Hematopoietic multipotent progenitor cell (in vitro differentiated cells): ENCODE data around the gene GATAD2B. TPM values are rescaled to one million over a fixed set of nuclear protein-coding genes. Genes with fewer than 3 reads are reported as not detected.
"Not testable (repeated sequence)": the region's sequence is repeated elsewhere in the genome, so short reads cannot be mapped to it uniquely, and the experiment has no call there.

Experiments used
- DNase-seq, 3 donors: peaks; one replicate each; pipeline ENCODE4 v3.0.0-alpha.2; 2011 to 2015; ENCODE audit warnings: low read depth in 2 of 3, low spot score in 2 of 3
- total RNA-seq: library from RNA; depleted of rRNA; stranded (reverse); fragments of >200 nt; gene quantifications from one replicate; pipeline ENCODE4 v1.2.3, GENCODE V29; 2012

The GATAD2B gene
- total RNA-seq, 1 donor: 33.7 TPM

DNA sequence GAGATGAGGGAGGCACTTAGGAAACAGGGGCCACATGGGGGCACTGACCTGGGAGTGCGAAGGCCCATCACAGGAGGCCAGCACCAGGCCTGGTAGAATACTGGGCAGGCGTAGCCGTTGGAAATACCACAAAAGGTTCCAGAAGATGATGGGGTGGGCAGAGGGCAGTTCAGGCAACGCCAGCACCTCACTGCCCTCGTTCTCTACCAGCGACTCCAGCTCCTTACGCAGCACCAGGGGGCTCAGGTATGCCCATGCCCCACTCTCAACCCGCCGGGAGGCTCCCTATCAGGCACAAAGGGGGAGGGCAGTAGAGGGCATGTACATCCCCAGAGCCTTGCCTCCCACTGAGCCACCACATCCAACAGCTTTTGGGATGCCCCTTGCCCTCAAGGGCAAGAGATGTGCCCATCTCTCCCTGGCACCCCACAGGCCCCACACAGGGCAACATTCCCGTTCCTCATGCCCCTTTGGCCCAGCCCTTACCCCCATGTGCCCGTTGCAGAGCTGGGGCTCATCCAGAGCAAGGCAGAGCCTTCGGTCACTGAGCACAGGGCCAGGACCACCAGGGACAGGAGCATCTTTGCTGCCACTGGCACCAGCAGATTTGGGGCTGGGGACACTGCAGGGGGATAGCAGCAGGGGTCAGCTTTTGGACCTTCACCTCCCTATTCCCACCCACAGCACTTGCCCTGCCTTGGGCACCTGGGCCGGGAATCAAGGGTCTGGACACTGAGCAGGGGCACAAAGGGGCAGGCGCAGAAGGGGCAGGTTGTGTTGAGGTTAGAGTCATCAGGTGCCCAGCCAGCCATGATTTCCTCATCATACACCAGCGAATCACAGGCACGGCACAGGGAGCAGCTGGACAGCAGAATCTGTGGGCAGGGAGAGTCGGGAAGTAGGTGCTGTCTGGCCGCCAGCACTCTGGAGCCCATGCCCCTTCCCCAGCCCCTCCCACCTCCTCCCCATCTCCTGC, 9.7 kb upstream of the GATAD2B start:
- no peak for DNase-seq

- DNase-seq: no peak
These were observed 7.5 kb upstream of the GATAD2B start for GRCh38 chr1:153929981-153930948.

DNA sequence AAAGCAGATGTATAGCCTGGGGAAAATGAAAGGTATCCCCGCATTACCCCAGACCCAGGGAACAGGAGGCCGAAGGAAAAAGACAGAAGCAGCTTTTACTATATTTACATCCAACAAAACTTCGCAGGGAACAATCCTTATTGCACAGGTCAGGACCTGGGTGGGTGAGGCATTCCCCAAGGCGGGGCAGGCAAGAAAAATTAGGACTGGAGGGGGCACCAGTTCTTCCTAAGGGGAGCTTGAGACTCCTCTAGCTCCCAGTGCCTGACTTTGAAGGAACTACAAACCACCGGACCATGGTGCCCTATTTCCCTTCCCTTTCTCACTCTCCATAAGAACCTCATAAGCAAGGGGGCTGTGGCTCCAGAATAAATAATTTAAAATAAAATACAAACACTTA, 6.7 kb upstream of the GATAD2B start:
- DNase-seq: no peak

GRCh38 chr1:153928791-153929341, 6.1 kb upstream of the GATAD2B start:
- no peak for DNase-seq

DNA sequence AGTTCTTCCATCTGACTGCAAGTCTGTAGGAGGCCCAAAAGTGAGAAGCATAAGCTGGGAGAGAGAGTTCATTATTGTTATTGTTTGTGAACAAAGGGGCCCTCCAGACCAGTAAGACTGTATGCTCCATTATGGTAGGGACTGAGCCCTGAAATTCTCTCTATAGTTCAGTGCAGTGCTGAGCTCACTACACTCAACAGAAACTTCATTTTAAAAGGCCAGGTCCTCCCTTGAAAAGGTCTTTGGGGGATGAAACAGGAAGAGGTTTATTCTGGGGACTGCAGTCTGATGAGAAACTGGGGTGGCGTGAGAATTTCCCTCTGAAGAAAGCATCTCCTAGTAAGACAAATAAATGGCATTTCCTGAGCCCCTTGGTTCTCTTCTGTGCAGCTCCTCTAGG, 5.5 kb upstream of the GATAD2B start:
- DNase-seq: no peak

- DNase-seq: no peak
These were observed 3.6 kb upstream of the GATAD2B start for GRCh38 chr1:153926405-153926804.

DNA sequence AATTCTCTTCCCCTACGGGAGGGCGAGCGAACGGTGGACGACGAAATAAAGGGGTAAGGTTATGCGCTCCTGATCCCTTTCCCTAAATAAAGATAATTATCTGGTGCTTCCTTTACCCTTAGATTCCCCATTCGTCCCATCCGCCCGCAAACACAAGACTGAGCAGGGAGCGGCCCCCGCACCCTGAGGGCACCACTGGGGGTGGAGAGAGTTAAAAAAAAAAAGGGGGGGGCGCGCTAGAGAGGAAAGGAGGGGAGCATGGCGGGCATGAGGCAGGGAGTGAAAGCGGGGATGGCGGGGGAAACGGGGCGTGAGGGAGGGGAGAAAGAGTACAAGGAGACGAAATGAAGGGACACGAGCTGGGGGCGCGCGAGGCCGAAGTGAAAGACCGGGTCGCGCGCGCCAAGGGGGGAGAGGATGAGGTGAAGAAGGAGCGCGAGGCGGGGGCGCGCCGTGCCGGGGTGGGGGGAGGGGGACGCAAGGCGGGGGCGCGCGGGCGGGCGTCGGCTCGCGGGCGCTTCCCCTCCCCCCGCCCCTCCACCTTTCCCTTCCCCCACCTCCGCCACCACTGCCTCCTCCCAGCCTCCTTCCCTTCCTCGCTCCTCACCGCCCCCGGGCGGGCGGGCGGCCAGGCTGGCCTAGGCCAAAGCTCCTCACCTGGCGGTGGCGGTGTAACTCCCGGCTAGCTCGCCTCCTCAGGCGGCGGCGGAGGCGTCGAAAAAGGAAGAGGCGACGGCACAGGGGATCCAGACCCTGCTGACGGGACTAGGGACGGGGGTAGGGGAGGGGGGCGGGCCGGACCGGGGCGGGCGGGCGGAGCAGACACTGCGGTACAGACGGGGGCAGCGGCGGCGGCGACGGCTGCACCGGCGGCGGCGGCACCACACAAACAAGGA, 448 bp downstream of the GATAD2B start:
- no peak for DNase-seq

DNA sequence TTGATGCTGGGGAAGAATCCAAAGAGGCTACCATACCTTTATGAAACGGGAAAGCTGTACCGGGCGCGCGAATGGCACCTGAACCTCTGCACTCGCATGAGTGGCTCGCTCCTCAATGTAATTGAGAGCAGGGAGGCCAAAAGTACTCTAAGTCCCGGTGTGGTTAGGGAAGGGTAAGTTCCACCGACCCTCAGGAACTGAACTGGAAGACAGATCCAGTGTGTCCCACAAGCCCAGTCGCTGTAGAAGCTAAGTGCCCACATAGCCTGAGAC, 1.0 kb downstream of the GATAD2B start:
- DNase-seq: no peak

DNA sequence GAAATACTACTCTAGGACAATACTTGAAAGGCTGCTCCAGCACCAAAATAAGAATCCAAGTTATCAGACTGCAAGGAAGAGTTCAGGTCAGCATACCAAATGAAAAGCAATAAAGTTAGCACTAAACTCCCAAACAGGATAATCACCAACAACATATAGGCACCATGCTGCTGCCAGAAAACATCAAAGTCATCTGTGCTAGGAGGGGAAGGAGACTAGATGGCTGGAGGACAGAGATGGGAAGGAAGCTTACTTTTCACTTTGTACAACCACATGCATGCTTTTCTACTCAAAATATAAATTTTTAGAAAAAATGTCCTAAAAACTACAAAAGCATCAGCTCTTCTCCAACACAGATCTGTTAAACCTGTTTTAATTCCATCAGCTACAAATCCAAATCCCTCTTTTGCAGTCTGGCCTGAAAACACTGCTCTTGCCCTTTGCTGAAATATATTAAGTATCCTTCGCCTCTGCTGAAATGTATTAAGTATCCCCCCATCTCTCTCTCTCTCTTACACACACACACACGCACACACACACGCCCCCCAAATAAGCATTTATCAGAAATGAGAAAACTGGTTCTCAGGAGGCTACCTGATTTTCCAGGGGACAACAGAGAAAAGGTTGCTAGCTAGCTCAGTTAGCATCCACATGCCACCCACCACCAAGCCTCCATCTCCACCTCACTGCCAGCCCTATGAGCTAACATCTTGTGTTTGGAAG, 1.5 kb downstream of the GATAD2B start:
- no peak for DNase-seq

DNA sequence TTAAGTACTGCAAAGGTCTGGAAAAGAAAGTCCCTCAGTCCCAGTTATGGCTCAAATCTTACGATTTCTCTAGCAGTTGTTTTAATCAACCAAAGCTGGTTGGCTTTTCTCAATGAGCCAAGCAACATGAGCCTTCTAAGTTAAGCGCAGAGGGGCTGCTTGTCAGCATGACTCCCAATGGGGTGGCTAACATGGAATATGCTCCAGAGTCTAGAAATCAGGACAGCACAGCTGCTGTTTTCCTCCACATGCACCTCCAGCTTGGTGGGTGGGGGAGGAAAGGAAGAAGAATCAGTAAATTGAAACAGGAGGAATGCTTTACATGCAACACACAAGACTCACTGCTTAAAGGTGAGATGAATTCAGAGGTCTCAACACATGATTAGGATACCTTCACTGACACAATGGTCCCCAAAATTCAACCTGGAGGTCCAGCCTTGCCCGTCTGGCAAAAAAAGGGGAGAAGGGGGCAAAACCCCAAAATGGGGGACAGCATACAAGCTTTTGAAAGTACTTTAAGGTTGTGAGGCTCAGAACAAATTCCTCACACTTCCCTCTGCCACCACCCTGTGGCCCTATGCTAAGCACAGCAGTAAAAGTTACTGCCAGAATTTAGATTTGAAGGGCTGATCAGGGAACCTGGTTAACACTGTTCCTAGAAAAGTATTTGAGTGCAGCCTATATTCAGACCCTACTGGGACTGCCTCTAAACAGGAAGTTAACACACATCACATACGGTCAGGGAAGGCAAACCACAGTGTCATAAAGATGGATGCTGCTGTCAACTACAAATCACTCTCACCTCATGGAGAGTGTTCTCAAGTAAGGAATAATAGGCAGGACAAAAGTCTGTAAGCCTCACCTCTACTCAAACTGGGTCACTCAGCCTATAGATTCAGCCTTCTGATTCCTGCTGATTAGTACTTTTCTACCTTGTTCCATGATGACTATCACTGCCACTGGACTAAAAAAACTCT, 2.6 kb downstream of the GATAD2B start:
- DNase-seq: peak in 2 of 3 donors; percentile 42 to 62

GRCh38 chr1:153916297-153916696, 6.5 kb downstream of the GATAD2B start:
- DNase-seq: no peak

GRCh38 chr1:153912349-153912748, 10.4 kb downstream of the GATAD2B start:
- no peak for DNase-seq

DNA sequence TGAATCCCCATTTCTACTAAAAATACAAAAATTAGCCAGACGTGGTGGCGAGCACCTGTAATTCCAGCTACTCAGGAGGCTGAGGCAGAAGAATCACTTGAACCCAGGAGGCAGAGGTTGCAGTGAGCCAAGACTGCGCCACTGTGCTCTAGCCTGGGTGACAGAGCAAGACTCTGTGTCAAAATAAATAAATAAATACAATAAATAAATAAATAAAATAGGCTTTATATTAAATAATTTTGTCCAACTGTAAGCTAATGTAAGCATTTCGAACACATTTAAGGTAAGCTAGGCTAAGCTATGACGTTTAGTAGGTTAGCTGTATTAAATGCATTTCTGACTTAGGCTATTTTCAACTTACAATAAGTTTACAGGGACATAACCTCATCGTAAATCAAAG, 12.2 kb downstream of the GATAD2B start:
- not testable (repeated sequence) for DNase-seq

GRCh38 chr1:153908071-153908470, 14.7 kb downstream of the GATAD2B start:
- DNase-seq: no peak

DNA sequence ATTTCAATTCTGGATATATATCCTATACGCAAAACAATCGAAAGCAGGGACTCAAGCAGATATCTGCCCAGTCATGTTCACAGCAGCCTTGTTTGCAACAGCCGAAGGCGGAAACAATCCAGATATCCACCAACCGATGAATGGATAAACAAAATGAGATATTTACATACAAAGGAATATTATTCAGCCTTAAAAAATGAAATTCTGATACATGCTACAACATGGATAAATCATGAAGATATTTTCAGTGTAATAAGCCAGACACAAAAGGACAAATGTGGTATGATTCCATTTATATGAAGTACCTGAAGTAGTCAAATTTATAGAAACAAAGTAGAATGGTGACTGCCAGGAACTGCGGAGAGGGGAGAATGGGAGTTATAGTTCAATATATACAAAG, 15.6 kb downstream of the GATAD2B start:
- DNase-seq: no peak

DNA sequence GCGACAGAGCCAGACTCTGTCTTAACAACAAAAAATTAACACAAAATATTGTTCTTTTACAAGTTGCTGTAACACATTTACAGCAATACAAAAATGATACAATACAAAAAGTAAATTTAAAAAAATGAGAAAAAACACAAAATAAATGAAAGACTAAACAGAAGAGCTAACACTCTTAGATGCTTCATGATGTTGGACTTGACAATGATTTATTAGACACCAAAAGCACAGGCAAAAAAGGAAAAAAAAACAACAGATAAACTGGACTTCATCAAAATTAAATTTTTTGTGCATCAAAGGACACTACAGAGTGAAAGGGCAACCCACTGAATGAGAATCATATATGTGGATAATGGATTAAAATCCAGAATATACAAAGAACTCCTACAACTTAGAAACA, 16.4 kb downstream of the GATAD2B start:
- DNase-seq: no peak

DNA sequence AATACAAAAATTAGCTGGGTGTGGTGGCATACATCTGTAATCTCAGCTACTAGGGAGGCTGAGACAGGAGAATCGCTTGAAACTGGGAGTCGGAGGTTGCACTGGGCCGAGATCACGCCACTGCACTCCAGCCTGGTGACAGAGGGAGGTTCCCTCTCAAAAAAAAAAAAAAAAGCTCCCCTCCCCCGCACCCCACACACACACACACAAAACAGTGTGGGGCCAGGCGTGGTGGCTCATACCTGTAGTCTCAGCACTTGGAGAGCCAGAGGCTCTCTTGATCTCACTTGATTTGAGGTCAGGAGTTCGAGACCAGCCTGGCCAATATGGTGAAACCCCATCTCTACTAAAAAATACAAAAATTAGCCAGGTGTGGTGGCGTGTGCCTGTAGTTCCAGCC, 16.9 kb downstream of the GATAD2B start:
- not testable (repeated sequence) for DNase-seq

DNA sequence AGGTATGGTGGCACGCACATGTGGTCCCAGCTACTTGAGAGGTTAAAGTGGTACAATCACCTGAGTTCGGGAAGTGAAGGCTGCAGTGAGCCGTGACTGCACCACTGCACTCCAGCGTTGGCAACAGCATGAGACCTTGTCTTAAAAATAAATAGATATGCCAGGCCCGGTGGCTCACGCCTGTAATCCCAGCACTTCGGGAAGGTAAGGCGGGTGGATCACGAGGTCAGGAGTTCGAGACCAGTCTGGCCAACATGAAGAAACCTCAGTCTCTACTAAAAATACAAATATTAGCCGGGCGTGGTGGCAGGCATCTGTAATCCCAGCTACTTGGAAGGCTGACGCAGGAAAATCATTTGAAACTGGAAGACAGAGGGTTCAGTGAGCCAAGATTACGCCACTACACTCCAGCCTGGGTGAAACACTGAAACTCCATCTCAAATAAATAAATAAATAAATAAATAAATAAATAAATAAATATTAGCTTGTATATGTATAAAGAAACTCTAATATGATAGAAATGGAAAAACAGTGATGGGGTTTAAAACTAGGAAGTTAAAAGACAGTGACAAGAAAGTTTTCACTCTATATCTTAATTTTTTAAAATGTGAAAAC, 18.8 kb downstream of the GATAD2B start:
- DNase-seq: no peak
